Stromal cell of bone marrow (primary cell): Measurements from ENCODE around the gene RBPMS2.

Source experiments
- DNase-seq: peaks from one replicate; pipeline ENCODE4 v3.0.0-alpha.2; 2012; ENCODE audit warnings: low read depth

The RBPMS2 gene

DNA sequence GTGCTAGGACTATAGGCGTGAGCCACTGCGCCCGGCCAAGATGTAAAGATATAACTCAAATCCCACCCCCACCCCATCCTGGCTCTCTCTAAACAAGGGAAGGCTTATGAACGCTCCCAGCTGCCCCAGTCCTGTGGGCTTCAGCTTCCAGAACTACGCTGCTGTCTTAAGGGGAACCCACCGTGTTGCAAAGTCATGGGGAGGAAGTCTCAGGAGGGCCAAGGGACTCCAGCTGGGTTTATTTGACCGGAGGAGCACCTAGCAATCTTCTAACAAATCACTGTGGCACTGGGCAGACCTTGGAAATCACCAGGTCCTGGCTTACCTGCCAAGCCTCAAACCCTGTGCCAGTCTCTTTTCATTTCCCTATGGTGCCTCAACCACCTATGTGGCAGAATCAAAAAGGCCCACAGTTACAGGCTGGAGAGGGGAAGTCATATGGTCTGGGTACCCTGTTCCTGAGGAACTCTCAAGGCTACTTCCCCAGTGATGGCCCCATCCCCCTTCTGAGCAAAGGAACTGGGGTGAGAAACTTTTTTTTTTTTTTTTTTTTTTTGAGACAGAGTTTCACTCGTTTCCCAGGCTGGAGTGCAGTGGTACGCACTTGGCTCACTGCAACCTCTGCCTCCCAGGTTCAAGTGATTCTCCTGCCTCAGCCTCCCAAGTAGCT, 83.4 kb downstream of the RBPMS2 start:
- DNase-seq: no peak

DNA sequence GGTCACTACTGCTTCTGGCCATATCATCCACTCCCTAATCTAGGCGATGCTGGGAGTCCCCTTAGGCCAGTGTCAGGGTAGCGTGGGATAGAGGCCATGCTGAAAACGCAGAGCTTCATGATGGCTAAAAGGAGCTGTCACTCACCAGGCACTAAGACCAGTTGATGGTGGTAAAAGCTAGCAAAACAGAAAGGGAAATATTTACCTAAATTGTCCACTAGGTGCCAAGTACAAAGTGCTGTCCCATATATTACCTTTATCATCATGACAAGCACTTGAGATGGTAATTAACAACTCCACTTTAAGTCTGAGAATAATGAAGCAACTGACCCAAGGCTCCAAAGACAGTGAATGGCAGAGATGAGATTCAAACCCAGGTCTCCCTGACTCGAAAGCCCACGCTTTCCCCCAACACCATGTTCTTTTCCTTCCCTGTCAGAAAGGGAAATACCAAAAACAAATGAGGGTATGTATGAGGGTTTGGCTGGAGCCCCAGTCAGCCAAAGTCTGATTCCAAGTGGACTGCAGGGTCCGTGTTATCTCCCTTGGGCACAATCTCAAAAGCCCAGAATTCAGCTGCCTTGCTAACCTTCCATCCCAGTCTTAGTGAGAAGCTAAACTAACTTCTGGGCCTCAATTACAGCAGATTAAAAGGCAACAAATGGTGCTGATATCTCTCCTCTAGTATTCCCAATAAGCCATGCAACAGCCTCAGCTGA, 84.7 kb downstream of the RBPMS2 start:
- no peak for DNase-seq

DNA sequence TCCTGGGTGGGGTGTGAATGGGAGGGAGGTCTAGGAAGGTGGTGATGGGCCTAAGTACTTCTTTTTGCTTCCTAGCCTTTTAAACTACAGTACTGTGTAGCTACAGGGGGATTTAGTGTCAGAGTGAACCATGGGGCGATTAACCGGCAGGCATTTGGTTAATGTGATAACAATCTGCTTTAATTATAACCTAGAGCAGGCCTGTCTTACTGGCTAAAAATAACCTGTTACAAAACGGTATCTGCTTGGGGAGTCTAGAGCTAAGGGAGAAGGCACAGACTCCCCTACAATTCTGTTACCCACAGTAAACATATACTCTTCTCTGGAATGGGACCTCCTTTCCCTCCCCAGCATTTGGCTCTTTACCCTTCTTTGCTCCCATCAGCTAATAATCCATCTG, 85.4 kb downstream of the RBPMS2 start:
- DNase-seq: no peak
